RWPE2 (cell line): ENCODE measurements around the gene CACNA1D.

ENCODE experiments used
- ATAC-seq: fragments of 200-7000 bp; cut with Tn5 transposase; 3 replicates; pipeline ENCODE4 v1.9.1; 2021; ENCODE audit warnings: low read depth
- DNase-seq: peaks from one replicate; pipeline ENCODE4 v3.0.0-alpha.2; 2020; ENCODE audit warnings: low spot score
- H3K27ac ChIP-seq: fragments of 450-650 bp; 2 replicates; pipeline ENCODE4 v1.5.1; 2017; ENCODE audit warnings: mild to moderate bottlenecking; ENCODE audit not compliant: poor library complexity, severe bottlenecking
- H3K27me3 ChIP-seq: fragments of 250-450 bp; sonication (Bioruptor Pico); 2 replicates; pipeline ENCODE4 v1.5.1; 2021; ENCODE audit warnings: mild to moderate bottlenecking, moderate library complexity; ENCODE audit not compliant: insufficient read depth, poor library complexity, severe bottlenecking
- H3K36me3 ChIP-seq: fragments of 250-450 bp; sonication (Bioruptor Pico); 2 replicates; pipeline ENCODE4 v1.5.1; 2020; ENCODE audit warnings: low read depth, mild to moderate bottlenecking, moderate library complexity
- H3K4me1 ChIP-seq: fragments of 250-450 bp; sonication (Bioruptor Pico); 2 replicates; pipeline ENCODE4 v1.5.1; 2021; ENCODE audit warnings: mild to moderate bottlenecking, moderate library complexity; ENCODE audit not compliant: insufficient read depth, poor library complexity, severe bottlenecking
- H3K4me3 ChIP-seq: fragments of 250-450 bp; sonication (Bioruptor Pico); 2 replicates; pipeline ENCODE4 v1.5.1; 2021; ENCODE audit warnings: mild to moderate bottlenecking, moderate library complexity; ENCODE audit not compliant: severe bottlenecking
- H3K9me3 ChIP-seq: fragments of 250-450 bp; sonication (Bioruptor Pico); 2 replicates; pipeline ENCODE4 v1.5.1; 2021; ENCODE audit warnings: mild to moderate bottlenecking, moderate library complexity; ENCODE audit not compliant: severe bottlenecking
- CTCF ChIP-seq: fragments of 450-650 bp; IDR thresholded peaks from one replicate; pipeline ENCODE4 v1.5.1; 2017; ENCODE audit warnings: mild to moderate bottlenecking, moderate library complexity; ENCODE audit not compliant: poor library complexity, severe bottlenecking

CACNA1D gene

GRCh38 chr3:53506763-53507145 lies 12.3 kb downstream of the CACNA1D start:
- Histone ChIP-seq H3K4me1 (no peaks in the 10 kb centered on the region), H3K36me3 (no peaks in the 10 kb centered on the region), H3K4me3 (no peak overlapping the region), H3K9me3 (no peaks in the 10 kb centered on the region), H3K27me3 (peaks cover 21% of the 10 kb centered on the region), H3K27ac (no peak overlapping the region)
- TF ChIP-seq CTCF, result no peak
- no peak for DNase-seq
- no peak for ATAC-seq

- Histone ChIP-seq H3K4me1 (no peaks in the 10 kb centered on the region), H3K9me3 (no peaks in the 10 kb centered on the region), H3K36me3 (no peaks in the 10 kb centered on the region), H3K4me3 (no peak overlapping the region), H3K27ac (no peak overlapping the region), H3K27me3 (peaks cover 24% of the 10 kb centered on the region)
- no peak for TF ChIP-seq CTCF
- ATAC-seq (no peak), DNase-seq (no peak)
Observed at GRCh38 chr3:53509494-53509893, 15.1 kb downstream of the CACNA1D start.

GRCh38 chr3:53510508-53510907 lies 16.1 kb downstream of the CACNA1D start:
- TF ChIP-seq CTCF, result no peak
- no peaks in the 10 kb centered on the region for H3K36me3 ChIP-seq
- H3K4me1 ChIP-seq, result no peaks in the 10 kb centered on the region
- H3K27me3 ChIP-seq, result peaks cover 24% of the 10 kb centered on the region
- H3K4me3 ChIP-seq, result no peak overlapping the region
- ATAC-seq (no peak), DNase-seq (no peak)
- no peak overlapping the region for H3K27ac ChIP-seq
- no peaks in the 10 kb centered on the region for H3K9me3 ChIP-seq

- no peak overlapping the region for H3K27ac ChIP-seq
- H3K9me3 ChIP-seq, result no peaks in the 10 kb centered on the region
- no peak for TF ChIP-seq CTCF
- H3K4me1 ChIP-seq, result no peaks in the 10 kb centered on the region
- no peaks in the 10 kb centered on the region for H3K36me3 ChIP-seq
- DNase-seq (no peak), ATAC-seq (no peak)
- no peak overlapping the region for H3K4me3 ChIP-seq
- H3K27me3 ChIP-seq, result peaks cover 24% of the 10 kb centered on the region
Observed at GRCh38 chr3:53511246-53511645, 16.8 kb downstream of the CACNA1D start.

GRCh38 chr3:53513556-53514190 lies 19.3 kb downstream of the CACNA1D start:
- H3K27me3 ChIP-seq, result peaks cover 24% of the 10 kb centered on the region
- no peaks in the 10 kb centered on the region for H3K9me3 ChIP-seq
- no peak overlapping the region for H3K4me3 ChIP-seq
- H3K4me1 ChIP-seq, result no peaks in the 10 kb centered on the region
- H3K36me3 ChIP-seq, result no peaks in the 10 kb centered on the region
- no peak overlapping the region for H3K27ac ChIP-seq
- DNase-seq, result no peak
- ATAC-seq, result peak; percentile 71; the same call in 2 of the 3 replicates
- peak; percentile 60 for TF ChIP-seq CTCF
